Caco-2 (cell line): ENCODE results near the gene SYNGR3. TPM values are rescaled to one million over a fixed set of nuclear protein-coding genes. Genes with fewer than 3 reads are reported as not detected.

Experiments
- BruUV-seq: library from RNA; stranded (reverse); fragments of 400-500 nt; replicated peaks from 2 replicates; lab custom pipeline; 2021; lab: Mats Ljungman, UMichigan
- CTCF ChIA-PET: fragments of 300-600 bp; sonication (Branson Sonifier 250); formaldehyde crosslinking; loops from one replicate; lab custom pipeline; 2022; ENCODE audit warnings: antibody characterized with exemption; lab: Charles Lee
- POLR2A ChIA-PET: fragments of 300-600 bp; sonication (Branson Sonifier 250); formaldehyde crosslinking; loops from one replicate; lab custom pipeline; 2022; ENCODE audit warnings: antibody characterized with exemption; lab: Charles Lee
- DNase-seq, 2 experiments: peaks; one replicate each; pipeline versions ENCODE4 v3.0.0 to v3.0.0-alpha.2; 2020 to 2022
- H3K27me3 ChIP-seq: replicated peaks from 2 replicates; pipeline ENCODE4 v1.6.0; 2011; ENCODE audit warnings: low read length; ENCODE audit not compliant: control insufficient read depth, insufficient read depth
- H3K36me3 ChIP-seq: 2 replicates; pipeline ENCODE4 v1.5.1; 2011; ENCODE audit warnings: low read length; ENCODE audit not compliant: control insufficient read depth, insufficient read depth
- H3K4me1 ChIP-seq: fragments of 250-450 bp; sonication (Bioruptor Pico); 2 replicates; pipeline ENCODE4 v1.5.1; 2020; ENCODE audit warnings: mild to moderate bottlenecking
- H3K4me3 ChIP-seq: 2 replicates; pipeline ENCODE4 v1.5.1; 2011; ENCODE audit warnings: low read depth, mild to moderate bottlenecking, control low read depth, low read length
- H3K9me3 ChIP-seq: fragments of 250-450 bp; sonication (Bioruptor Pico); 2 replicates; pipeline ENCODE4 v1.5.1; 2020; ENCODE audit warnings: mild to moderate bottlenecking, moderate library complexity
- H3K27ac Mint-ChIP-seq: one replicate; pipeline ENCODE4 v1.8.0; 2022; ENCODE audit warnings: mixed read lengths; ENCODE audit not compliant: unreplicated experiment
- H3K27me3 Mint-ChIP-seq: one replicate; pipeline ENCODE4 v1.8.0; 2022; ENCODE audit warnings: mixed read lengths; ENCODE audit not compliant: insufficient read depth, unreplicated experiment
- H3K36me3 Mint-ChIP-seq: one replicate; pipeline ENCODE4 v1.8.0; 2022; ENCODE audit warnings: mild to moderate bottlenecking, mixed read lengths; ENCODE audit not compliant: insufficient read depth, unreplicated experiment
- H3K4me1 Mint-ChIP-seq: one replicate; pipeline ENCODE4 v1.8.0; 2022; ENCODE audit warnings: low read depth, mixed read lengths; ENCODE audit not compliant: unreplicated experiment
- H3K4me3 Mint-ChIP-seq: one replicate; pipeline ENCODE4 v1.8.0; 2022; ENCODE audit warnings: mild to moderate bottlenecking, moderate library complexity, mixed read lengths; ENCODE audit not compliant: unreplicated experiment
- H3K9me3 Mint-ChIP-seq: one replicate; pipeline ENCODE4 v1.8.0; 2022; ENCODE audit warnings: mixed read lengths; ENCODE audit not compliant: unreplicated experiment
- intact Hi-C: fragments of 100-400 bp; cut with micrococcal nuclease; formaldehyde crosslinking; loops from one replicate; pipeline ENCODE4 v1.10.0; 2022; ENCODE audit not compliant: unreplicated experiment
- total RNA-seq: library from RNA; stranded (reverse); gene quantifications from 2 replicates; pipeline ENCODE4 v1.2.3, GENCODE V29; 2022
- TF ChIP-seq, protein P1 (sequence below), 2 experiments: fragments of 200-600 bp in 1 of 2; IDR thresholded peaks; 1 replicate in 1 of 2; 2 replicates in 1 of 2; pipeline versions ENCODE4 v1.5.1 to v1.8.0; 2011 to 2022; ENCODE audit warnings: antibody characterized with exemption in 1 of 2, control low read depth in 1 of 2, inconsistent platforms in 1 of 2, low read depth in 1 of 2, low read length in 1 of 2, mild to moderate bottlenecking in 1 of 2, moderate library complexity in 1 of 2; ENCODE audit not compliant: insufficient read depth in 1 of 2, severe bottlenecking in 1 of 2, unreplicated experiment in 1 of 2

The SYNGR3 gene
- total RNA-seq, 1 experiment from 2014 or later = 2.9 TPM

DNA sequence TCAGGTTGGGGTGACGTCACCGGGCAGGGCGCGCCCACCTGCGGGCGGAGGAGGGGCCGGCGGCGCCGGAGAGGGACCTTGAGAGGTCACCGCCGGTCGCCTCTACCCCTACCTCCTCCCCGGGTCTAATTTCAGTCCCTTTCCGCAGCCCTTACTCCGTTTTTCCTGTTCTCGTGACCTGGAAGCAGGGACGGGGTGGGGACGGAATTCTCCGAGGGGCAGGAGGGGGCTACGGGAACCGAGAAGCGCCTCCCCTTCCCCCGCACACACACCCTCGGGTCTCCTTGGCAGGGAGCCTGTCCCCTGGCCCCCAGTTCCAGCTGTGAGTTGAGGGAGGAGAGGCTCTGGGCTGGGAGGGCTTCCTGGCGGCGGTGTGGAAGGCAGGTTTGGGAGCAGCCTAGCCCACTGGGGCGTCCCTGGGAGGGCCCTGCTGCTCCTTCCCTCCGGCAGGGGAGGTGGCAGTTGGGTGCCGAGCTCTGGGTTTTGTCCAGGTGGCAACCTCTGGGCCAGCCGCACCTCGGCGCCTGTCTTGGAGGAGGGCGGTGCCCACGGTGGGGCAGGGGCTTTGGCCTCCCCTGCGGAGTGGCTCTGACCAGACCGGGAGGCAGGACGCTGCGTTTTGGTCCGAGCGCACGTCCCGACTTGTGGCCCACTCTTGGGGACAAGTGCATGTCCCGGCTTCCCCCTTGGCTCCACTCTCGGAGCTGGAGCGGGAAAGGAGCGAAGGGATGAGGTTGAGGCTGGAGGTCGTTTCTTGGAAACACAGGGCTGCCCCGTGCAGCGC lies 773 bp downstream of the SYNGR3 start:
- Mint-ChIP-seq H3K4me3 (peak overlapping the region; percentile 70), H3K9me3 (no peaks in the 10 kb centered on the region), H3K27ac (no peak overlapping the region), H3K27me3 (no peaks in the 10 kb centered on the region), H3K36me3 (peaks cover 4% of the 10 kb centered on the region), H3K4me1 (peaks cover 7% of the 10 kb centered on the region)
- CTCF ChIA-PET = no interaction called here
- Histone ChIP-seq H3K27me3 (no peaks in the 10 kb centered on the region), H3K4me3 (peak overlapping the region; percentile 51), H3K9me3 (no peaks in the 10 kb centered on the region), H3K4me1 (peaks cover 9% of the 10 kb centered on the region), H3K36me3 (peaks cover 5% of the 10 kb centered on the region; the same call in 1 of the 2 replicates)
- peak; percentile 61 to 71 for DNase-seq
- POLR2A ChIA-PET = no interaction called here
- TF ChIP-seq, protein P1, sequence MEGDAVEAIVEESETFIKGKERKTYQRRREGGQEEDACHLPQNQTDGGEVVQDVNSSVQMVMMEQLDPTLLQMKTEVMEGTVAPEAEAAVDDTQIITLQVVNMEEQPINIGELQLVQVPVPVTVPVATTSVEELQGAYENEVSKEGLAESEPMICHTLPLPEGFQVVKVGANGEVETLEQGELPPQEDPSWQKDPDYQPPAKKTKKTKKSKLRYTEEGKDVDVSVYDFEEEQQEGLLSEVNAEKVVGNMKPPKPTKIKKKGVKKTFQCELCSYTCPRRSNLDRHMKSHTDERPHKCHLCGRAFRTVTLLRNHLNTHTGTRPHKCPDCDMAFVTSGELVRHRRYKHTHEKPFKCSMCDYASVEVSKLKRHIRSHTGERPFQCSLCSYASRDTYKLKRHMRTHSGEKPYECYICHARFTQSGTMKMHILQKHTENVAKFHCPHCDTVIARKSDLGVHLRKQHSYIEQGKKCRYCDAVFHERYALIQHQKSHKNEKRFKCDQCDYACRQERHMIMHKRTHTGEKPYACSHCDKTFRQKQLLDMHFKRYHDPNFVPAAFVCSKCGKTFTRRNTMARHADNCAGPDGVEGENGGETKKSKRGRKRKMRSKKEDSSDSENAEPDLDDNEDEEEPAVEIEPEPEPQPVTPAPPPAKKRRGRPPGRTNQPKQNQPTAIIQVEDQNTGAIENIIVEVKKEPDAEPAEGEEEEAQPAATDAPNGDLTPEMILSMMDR (IDR thresholded peaks at IDR 0.05; ENCODE audit: insufficient read depth in 1 of 2, low read depth in 1 of 2, low read length in 1 of 2, severe bottlenecking in 1 of 2, unreplicated experiment in 1 of 2) = no peak
- intact Hi-C loops = no loop called here
- no TSS peak for BruUV-seq

DNA sequence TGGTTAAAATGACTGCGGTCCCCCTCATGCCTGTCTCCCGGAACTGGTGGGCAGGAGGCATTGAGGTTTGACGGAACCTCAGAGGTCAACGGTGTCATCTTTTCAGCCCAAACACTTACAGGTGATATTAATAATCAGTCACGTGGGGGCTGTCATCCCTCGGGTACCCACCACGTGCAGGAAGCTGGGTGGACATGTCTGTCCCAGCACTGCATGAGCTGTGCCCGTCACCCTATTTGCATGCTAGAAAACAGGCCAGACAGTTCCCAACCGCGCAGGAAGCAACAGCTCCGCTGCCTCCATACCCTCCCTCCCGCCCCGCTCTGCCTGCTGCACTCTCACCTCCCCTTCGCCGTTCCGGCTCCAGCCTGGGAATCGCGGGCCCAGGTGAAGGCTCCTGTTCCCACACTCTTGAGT lies 1.4 kb downstream of the SYNGR3 start:
- no peak for DNase-seq
- H3K27me3 Mint-ChIP-seq = no peaks in the 10 kb centered on the region
- intact Hi-C loops = no loop called here
- ChIA-PET CTCF (interaction anchor here (0.5 kb wide), 1 partner anchor 32 kb away, joined by 3 read pairs; no protein-coding TSS in a partner anchor), POLR2A (no interaction called here)
- no peak overlapping the region for H3K27ac Mint-ChIP-seq
- peaks cover 3% of the 10 kb centered on the region; the same call in 1 of the 2 replicates for H3K36me3 ChIP-seq
- no peak overlapping the region for H3K4me3 Mint-ChIP-seq
- no peaks in the 10 kb centered on the region for H3K9me3 Mint-ChIP-seq
- H3K27me3 ChIP-seq = no peaks in the 10 kb centered on the region
- H3K4me1 ChIP-seq = peaks cover 8% of the 10 kb centered on the region; the same call in 1 of the 2 replicates
- no peaks in the 10 kb centered on the region for H3K9me3 ChIP-seq
- H3K36me3 Mint-ChIP-seq = peaks cover 10% of the 10 kb centered on the region
- TF ChIP-seq, protein P1 (IDR thresholded peaks at IDR 0.05; ENCODE audit: insufficient read depth in 1 of 2, low read depth in 1 of 2, low read length in 1 of 2, severe bottlenecking in 1 of 2, unreplicated experiment in 1 of 2) = no peak
- no TSS peak for BruUV-seq
- peaks cover 7% of the 10 kb centered on the region for H3K4me1 Mint-ChIP-seq
- H3K4me3 ChIP-seq = no peak overlapping the region

DNA sequence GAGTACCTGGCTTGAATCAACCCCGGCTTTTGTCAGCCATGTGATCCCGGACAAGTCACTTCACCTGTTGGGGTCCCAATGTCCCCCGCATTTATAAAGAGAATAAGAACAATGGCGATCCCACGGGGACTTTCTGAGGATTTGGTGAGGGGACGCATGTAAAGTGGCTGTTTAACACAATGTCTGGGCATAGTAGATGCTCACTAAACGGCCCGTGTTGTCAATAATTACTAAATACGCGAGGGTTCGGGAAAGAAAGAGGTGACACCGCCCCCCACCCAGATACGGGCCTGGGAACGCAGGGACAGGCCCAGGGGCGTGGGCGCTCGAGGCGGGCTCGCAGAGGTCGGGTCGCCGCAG lies 1.8 kb downstream of the SYNGR3 start:
- peaks cover 8% of the 10 kb centered on the region; the same call in 1 of the 2 replicates for H3K4me1 ChIP-seq
- TF ChIP-seq, protein P1 (IDR thresholded peaks at IDR 0.05; ENCODE audit: insufficient read depth in 1 of 2, low read depth in 1 of 2, low read length in 1 of 2, severe bottlenecking in 1 of 2, unreplicated experiment in 1 of 2) = no peak
- ChIA-PET POLR2A (no interaction called here), CTCF (interaction anchor here (0.5 kb wide), 1 partner anchor 31 kb away, joined by 3 read pairs; no protein-coding TSS in a partner anchor)
- H3K27me3 ChIP-seq = no peaks in the 10 kb centered on the region
- Mint-ChIP-seq H3K4me1 (peaks cover 7% of the 10 kb centered on the region), H3K27me3 (no peaks in the 10 kb centered on the region), H3K4me3 (no peak overlapping the region), H3K36me3 (peaks cover 10% of the 10 kb centered on the region), H3K27ac (no peak overlapping the region), H3K9me3 (no peaks in the 10 kb centered on the region)
- no TSS peak for BruUV-seq
- DNase-seq = no peak
- H3K36me3 ChIP-seq = peaks cover under 1% of the 10 kb centered on the region; the same call in 1 of the 2 replicates
- H3K4me3 ChIP-seq = no peak overlapping the region
- intact Hi-C loops = no loop called here
- no peaks in the 10 kb centered on the region for H3K9me3 ChIP-seq
